AG10803 (cell line): ENCODE data around the gene BMF.
A peak's percentile ranks its signal among the peaks of the same experiment; 100 is the strongest.

Source experiments
- DNase-seq: peaks from one replicate; pipeline ENCODE4 v3.0.0; 2010; ENCODE audit warnings: low read depth
- H3K4me3 ChIP-seq: 2 replicates; pipeline ENCODE4 v1.5.1; 2011; ENCODE audit warnings: mild to moderate bottlenecking, low read length, control low read depth
- CTCF ChIP-seq: conservative IDR thresholded peaks from 2 replicates; pipeline ENCODE4 v1.5.1; 2011; ENCODE audit warnings: mild to moderate bottlenecking, low read length, control low read depth, inconsistent platforms

BMF gene

GRCh38 chr15:40067921-40068624, 40.6 kb downstream of the BMF start:
- TF ChIP-seq CTCF = no peak
- DNase-seq = no peak

GRCh38 chr15:40066589-40066988, 42.1 kb downstream of the BMF start:
- H3K4me3 ChIP-seq = no peak overlapping the region
- no peak for TF ChIP-seq CTCF
- DNase-seq = peak; percentile 32

More at GRCh38 chr15:40067921-40068624, 40.6 kb downstream of the BMF start:
- H3K4me3 ChIP-seq = no peak overlapping the region

GRCh38 chr15:40065166-40065565, 43.5 kb downstream of the BMF start:
- DNase-seq = no peak
- no peak overlapping the region for H3K4me3 ChIP-seq
- TF ChIP-seq CTCF = no peak

GRCh38 chr15:40064231-40064894, 44.3 kb downstream of the BMF start:
- H3K4me3 ChIP-seq = no peak overlapping the region
- no peak for TF ChIP-seq CTCF
- peak; percentile 89 for DNase-seq

- no peak overlapping the region for H3K4me3 ChIP-seq
- peak; percentile 76 for DNase-seq
- TF ChIP-seq CTCF = no peak
These were observed 45.1 kb downstream of the BMF start for GRCh38 chr15:40063563-40064011.

GRCh38 chr15:40062816-40063562, 45.7 kb downstream of the BMF start:
- no peak overlapping the region for H3K4me3 ChIP-seq
- DNase-seq = no peak
- TF ChIP-seq CTCF = no peak
